HG03432 (cell line): ENCODE results near the gene HEATR5A.

Experiments used
- ATAC-seq: cut with Tn5 transposase; IDR thresholded peaks from one replicate; pipeline ENCODE4 v1.9.1; 2021; ENCODE audit warnings: mild to moderate bottlenecking, moderate library complexity; ENCODE audit not compliant: unreplicated experiment

Gene HEATR5A

DNA sequence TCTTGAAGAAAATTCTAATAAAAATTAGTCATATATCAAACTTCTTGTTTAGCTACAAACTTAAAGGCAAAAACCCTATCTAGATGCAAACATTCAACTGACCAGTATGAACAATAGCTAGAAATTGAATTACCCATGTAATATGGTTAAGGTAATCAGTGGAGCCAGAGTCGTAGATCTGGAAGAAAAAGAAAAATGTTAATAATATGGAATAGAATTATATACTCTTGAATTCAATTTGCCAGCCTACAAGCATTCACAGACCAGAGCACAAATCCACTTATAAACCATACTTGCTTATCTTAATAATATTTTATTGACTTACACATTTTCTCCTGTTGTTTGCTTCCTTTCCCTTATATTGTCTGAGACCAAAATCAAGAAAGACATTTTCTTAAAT, 7.7 kb upstream of the HEATR5A start:
- no peak for ATAC-seq

- no peak for ATAC-seq
These were observed 6.3 kb upstream of the HEATR5A start for GRCh38 chr14:31426663-31427062.

DNA sequence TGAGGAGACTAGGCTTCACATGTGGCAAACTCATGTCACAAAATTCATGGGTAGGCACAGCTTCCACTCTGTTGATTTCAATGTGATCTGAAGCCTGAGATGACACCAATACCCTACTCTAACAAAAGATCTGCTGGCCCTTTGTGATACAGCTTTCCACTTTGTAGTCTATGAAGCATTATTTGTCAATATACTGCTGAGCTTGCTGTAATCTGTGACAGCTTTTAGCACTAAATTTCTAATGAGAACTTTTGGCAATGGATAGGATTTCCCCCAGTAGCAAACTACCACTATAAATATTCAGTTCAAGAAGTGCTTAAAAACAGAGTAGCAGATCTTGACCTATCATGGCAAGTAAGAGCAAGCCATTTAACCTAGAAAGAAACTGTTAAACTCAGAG, 5.6 kb upstream of the HEATR5A start:
- no peak for ATAC-seq

DNA sequence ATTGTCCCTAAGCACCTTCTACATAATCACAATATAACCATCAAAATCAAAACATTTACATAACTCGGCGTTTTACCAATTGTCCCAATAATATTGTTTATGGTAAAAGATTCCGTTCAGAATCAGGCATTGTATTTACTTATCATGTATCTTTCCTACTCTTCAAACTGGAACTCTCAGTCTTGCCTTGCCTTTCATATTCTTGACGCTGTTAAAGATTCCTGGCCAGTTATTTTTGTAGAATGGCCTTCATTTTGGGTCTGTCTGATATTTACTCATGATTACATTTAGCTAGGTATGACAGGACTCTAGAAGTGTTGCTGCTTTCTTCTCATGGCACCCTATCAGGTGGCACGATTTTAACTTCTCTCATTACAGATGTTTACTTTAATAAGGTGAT, 850 bp upstream of the HEATR5A start:
- no peak for ATAC-seq

DNA sequence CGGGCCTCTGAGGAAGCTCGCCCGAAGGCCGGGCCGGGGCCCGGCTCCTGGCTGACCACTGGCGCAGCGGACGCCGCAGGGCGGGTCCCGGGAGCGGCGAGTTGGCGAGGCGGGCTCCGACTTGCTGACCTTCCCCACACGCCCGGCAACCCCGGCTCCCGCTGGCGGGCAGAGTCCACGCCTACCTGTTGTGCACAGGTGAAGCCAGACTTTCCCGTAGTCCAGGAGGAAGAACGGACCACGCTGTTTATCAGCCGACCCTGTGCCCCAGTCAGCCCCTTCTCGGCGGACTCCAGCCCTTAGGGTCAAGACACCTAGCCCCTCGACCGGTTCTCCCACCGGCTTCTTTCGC, 407 bp downstream of the HEATR5A start:
- ATAC-seq: peak; percentile 22

DNA sequence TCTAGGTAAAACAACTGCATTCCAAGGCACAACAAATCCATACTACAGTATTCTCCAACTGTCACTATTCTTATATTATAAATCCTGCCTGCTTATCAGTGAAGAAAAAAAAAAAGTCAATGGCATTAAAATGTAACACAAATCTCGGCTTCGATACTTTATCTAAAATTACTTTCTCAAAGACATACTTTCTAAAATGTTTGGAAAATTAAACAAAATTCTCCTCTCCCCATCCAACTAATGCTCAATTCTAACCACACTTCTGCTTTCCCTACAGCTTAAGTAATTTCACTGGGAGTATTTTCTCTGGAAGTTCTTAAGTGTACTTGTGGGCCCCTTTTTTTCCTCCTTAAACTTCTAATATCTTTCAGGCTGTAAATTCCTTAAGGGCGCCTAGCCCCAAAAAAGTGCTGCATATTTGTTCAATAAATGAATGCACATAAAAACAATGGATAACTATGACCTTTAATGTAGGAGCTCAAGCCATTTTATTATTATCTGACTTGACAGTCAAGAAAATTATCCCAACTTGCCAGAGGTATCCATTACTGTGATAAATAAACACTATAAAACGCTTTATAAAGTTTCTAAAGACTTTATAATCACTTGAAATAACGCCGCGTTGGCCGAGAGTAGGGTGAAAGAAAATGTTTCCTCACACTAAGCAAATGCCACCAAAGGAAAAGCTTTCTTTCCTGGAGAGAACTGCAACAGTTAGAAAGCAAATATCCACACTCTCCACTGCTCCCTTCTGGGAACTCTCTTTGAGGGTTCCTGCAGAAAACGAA, 977 bp downstream of the HEATR5A start:
- ATAC-seq: no peak

GRCh38 chr14:31418440-31418839, 1.9 kb downstream of the HEATR5A start:
- no peak for ATAC-seq

GRCh38 chr14:31414190-31414833, 6.0 kb downstream of the HEATR5A start:
- no peak for ATAC-seq

GRCh38 chr14:31411218-31411727, 9.1 kb downstream of the HEATR5A start:
- no peak for ATAC-seq

DNA sequence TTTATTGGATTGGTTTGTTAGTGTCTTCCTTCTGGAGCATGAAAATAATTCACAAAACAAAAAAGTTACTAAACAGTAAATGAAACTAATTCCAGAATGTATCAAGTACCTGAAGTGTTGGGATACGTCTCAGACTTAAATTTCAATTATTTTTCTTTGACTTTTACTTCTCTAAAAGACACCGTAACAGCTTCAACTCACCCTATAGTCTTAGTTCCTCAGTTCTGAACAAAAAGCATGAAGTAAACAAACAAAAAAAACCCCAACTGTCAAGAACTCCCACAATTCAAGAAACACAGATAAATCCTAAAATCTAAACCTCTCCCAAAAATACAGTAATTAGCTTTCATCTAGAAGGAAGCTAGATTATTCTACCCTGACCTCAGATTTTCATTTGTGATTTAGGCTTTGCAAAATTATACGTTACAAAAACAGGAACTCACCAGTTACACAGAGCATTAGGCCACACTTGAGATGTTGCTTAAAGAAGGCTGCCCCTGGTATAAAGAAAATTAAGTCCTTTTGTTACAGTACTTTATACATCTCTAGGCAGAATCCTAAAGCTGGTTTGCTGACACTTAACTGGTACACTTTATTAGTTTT, 10.2 kb downstream of the HEATR5A start:
- no peak for ATAC-seq

DNA sequence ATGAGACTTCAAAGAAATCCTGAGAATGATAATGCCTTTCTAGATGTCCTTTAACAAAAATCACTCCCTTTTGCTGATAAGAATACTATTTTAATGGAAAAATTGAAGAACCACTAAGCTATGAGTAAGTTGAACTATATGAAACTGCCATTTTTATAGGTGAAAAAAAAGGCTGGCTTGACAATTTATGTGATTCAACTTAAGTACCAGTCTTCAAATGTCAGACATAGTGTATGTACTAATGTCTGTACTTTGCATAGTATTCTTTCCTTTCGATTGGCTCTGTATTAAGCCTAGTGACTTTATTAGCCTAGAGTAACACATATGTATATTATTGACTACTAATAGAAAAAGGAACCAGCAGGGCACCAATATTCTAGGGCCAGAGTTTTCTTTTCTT, 11.9 kb downstream of the HEATR5A start:
- no peak for ATAC-seq

GRCh38 chr14:31405599-31406232, 14.6 kb downstream of the HEATR5A start:
- no peak for ATAC-seq

- no peak for ATAC-seq
These were observed 15.2 kb downstream of the HEATR5A start for GRCh38 chr14:31405106-31405505.

DNA sequence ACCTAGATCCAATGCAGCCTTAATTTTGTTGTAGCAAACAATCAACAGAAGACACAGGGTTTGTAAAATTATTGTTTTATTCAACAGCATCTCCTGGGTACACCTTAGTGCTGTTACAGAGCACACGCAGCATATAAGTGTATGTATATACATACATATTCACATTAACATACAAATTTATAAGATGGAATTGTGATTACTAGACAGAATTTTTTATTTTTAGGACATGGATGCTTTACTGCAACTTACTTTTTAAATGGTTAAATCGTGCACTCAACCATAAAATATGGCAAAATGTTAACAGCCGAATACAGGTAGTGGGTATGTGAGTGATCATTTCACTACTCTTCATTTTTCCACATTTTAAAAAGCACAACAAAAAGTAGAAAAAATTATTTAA, 16.6 kb downstream of the HEATR5A start:
- no peak for ATAC-seq

GRCh38 chr14:31402764-31403439, 17.4 kb downstream of the HEATR5A start:
- ATAC-seq: no peak

- ATAC-seq: no peak
These were observed 18.9 kb downstream of the HEATR5A start for GRCh38 chr14:31401369-31401932.

- ATAC-seq: peak; percentile 57
These were observed 20.2 kb downstream of the HEATR5A start for GRCh38 chr14:31400031-31400638.

GRCh38 chr14:31395572-31396205, 24.7 kb downstream of the HEATR5A start:
- ATAC-seq: no peak

DNA sequence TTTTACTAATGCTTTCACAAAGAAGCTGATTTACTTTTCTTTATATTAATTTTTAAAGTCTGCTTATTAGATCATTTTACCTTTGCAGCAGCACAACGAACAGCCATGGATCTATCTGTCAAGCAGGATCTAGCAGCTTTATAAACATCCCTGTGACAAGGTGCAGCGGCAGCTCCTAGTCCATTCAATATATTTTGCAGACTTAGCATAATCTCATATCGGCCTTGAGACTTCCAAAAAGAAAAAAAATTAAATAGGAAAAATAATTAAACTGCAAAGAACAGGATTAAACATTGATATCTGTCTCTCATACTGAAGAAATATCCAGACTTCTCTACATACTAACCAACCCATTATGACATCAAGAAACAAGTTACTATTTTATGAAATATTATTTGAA, 25.2 kb downstream of the HEATR5A start:
- ATAC-seq: no peak

- ATAC-seq: no peak
These were observed 28.3 kb downstream of the HEATR5A start for GRCh38 chr14:31391977-31392503.
